K562 (cell line): ENCODE data around the gene KCNMB2. TPM values are rescaled to one million over a fixed set of nuclear protein-coding genes. Genes with fewer than 3 reads are reported as not detected.

ENCODE experiments used
- ATAC-seq: fragments of 200-7000 bp; cut with Tn5 transposase; 3 replicates; pipeline ENCODE4 v1.9.1; 2020; ENCODE audit warnings: moderate library complexity
- BruUV-seq: library from RNA; stranded (reverse); fragments of 400-500 nt; replicated peaks from 2 replicates; lab custom pipeline; 2021; lab: Mats Ljungman, UMichigan
- CTCF ChIA-PET: fragments of 300-600 bp; formaldehyde crosslinking; extraction: SDS; loops from one replicate; lab custom pipeline; 2021; ENCODE audit warnings: low intra/inter-chr PET ratio; lab: Yijun Ruan, JAX
- POLR2A ChIA-PET: fragments of 300-600, 350-650 bp; sonication (Branson Sonifier 250); formaldehyde crosslinking; extraction: SDS; loops from one replicate; lab custom pipeline; 2021; ENCODE audit warnings: antibody characterized with exemption, inconsistent platforms; lab: Yijun Ruan, JAX
- DNase-seq, 4 experiments: peaks; one replicate each; pipeline versions ENCODE4 v3.0.0 to v3.0.0-alpha.2; 2011 to 2018; ENCODE audit warnings: low spot score in 3 of 4, mixed read lengths in 3 of 4; ENCODE audit errors: extremely low read depth in 1 of 4
- FAIRE-seq: peaks from 2 replicates; lab custom pipeline; 2011; peaks lifted over from hg19 to GRCh38; lab: Jason Lieb, UNC
- H2AFZ ChIP-seq: 2 replicates; pipeline ENCODE4 v1.6.0; 2011; ENCODE audit warnings: low read depth, low read length, control low read depth, inconsistent platforms
- H3K27ac ChIP-seq: fragments of 200-600 bp; 3 replicates; pipeline ENCODE4 v1.8.0; 2011; ENCODE audit warnings: low read depth, mild to moderate bottlenecking, control low read depth, inconsistent platforms, low read length, moderate library complexity, mixed read lengths; ENCODE audit errors: extremely low read depth
- H3K27me3 ChIP-seq, 2 experiments: fragments of 300-600 bp in 1 of 2; 2 replicates in 1 of 2; 3 replicates in 1 of 2; pipeline versions ENCODE4 v1.6.0 to v1.8.0; 2011; ENCODE audit warnings: inconsistent platforms in 2 of 2, low read length in 2 of 2, mild to moderate bottlenecking in 1 of 2, mixed read lengths in 1 of 2, moderate library complexity in 1 of 2; ENCODE audit not compliant: control insufficient read depth in 2 of 2, insufficient read depth in 2 of 2
- H3K36me3 ChIP-seq: fragments of 300-600 bp; 3 replicates; pipeline ENCODE4 v1.8.0; 2011; ENCODE audit warnings: mild to moderate bottlenecking, low read length, inconsistent platforms; ENCODE audit not compliant: control insufficient read depth, insufficient read depth
- H3K4me1 ChIP-seq, 2 experiments: fragments of 200-600 bp in 1 of 2; replicated peaks in 1 of 2; 2 replicates in 1 of 2; 3 replicates in 1 of 2; pipeline versions ENCODE4 v1.5.1 to v1.8.0; 2011; ENCODE audit warnings: inconsistent platforms in 2 of 2, low read length in 2 of 2, mild to moderate bottlenecking in 1 of 2, mixed read lengths in 1 of 2, moderate library complexity in 1 of 2; ENCODE audit not compliant: control insufficient read depth in 2 of 2, insufficient read depth in 2 of 2
- H3K4me2 ChIP-seq: 2 replicates; pipeline ENCODE4 v1.6.1; 2011; ENCODE audit warnings: low read length, control low read depth, inconsistent platforms, mixed read lengths; ENCODE audit not compliant: insufficient read depth
- H3K4me3 ChIP-seq: fragments of 200-600 bp; sonication (generic), shearing (Covaris generic); 2 replicates; pipeline ENCODE4 v1.5.1; 2016; ENCODE audit warnings: control low read depth, inconsistent platforms
- H3K79me2 ChIP-seq: fragments of 200-600 bp; 3 replicates; pipeline ENCODE4 v1.8.0; 2011; ENCODE audit warnings: low read length, inconsistent platforms; ENCODE audit not compliant: control insufficient read depth, insufficient read depth
- H3K9ac ChIP-seq, 2 experiments: 2 replicates each; pipeline versions ENCODE4 v1.6.0 to v1.6.1; 2011; ENCODE audit warnings: low read depth in 2 of 2, low read length in 2 of 2, control low read depth in 1 of 2, inconsistent platforms in 1 of 2, mild to moderate bottlenecking in 1 of 2, mixed read lengths in 1 of 2; ENCODE audit not compliant: insufficient read depth in 1 of 2
- H3K9me1 ChIP-seq: one replicate; pipeline ENCODE4 v1.6.0; 2011; ENCODE audit warnings: inconsistent platforms, mild to moderate bottlenecking, low read length, moderate library complexity; ENCODE audit not compliant: control insufficient read depth, insufficient read depth
- H3K9me3 ChIP-seq: replicated peaks from 2 replicates; pipeline ENCODE4 v1.5.1; 2011; ENCODE audit warnings: low read depth, low read length, inconsistent platforms; ENCODE audit not compliant: control insufficient read depth, insufficient read depth
- H4K20me1 ChIP-seq: replicated peaks from 2 replicates; pipeline ENCODE4 v1.6.1; 2011; ENCODE audit warnings: low read length, inconsistent platforms, mixed read lengths; ENCODE audit not compliant: control insufficient read depth, insufficient read depth
- CREB1 ChIP-seq, 2 experiments: sonication (generic) in 1 of 2; formaldehyde crosslinking in 1 of 2; IDR thresholded peaks; 2 replicates each; pipeline versions ENCODE4 v1.6.1 to v1.8.0; 2012 to 2022; ENCODE audit warnings: inconsistent platforms in 1 of 2, mild to moderate bottlenecking in 1 of 2, missing genetic modification reagents in 1 of 2, moderate library complexity in 1 of 2
- GATA2 ChIP-seq: sonication (generic); formaldehyde crosslinking; IDR thresholded peaks from 2 replicates; pipeline ENCODE4 v1.4.0; 2020; ENCODE audit warnings: mild to moderate bottlenecking, missing genetic modification reagents
- GTF2A2 ChIP-seq: IDR thresholded peaks from 2 replicates; pipeline ENCODE4 v1.6.1; 2016; ENCODE audit warnings: mild to moderate bottlenecking, missing genetic modification characterization, missing compliant biosample characterization
- NEUROD1 ChIP-seq: fragments of 150-350 bp; IDR thresholded peaks from 2 replicates; pipeline ENCODE4 v1.6.1; 2014; ENCODE audit warnings: borderline replicate concordance, low read length, low read depth; ENCODE audit not compliant: partially characterized antibody
- RBM34 ChIP-seq: fragments of 200-400 bp; formaldehyde crosslinking; IDR thresholded peaks from 2 replicates; pipeline ENCODE4 v1.6.1; 2018; ENCODE audit warnings: low read length, borderline replicate concordance; ENCODE audit not compliant: insufficient read depth
- SAP30 ChIP-seq: fragments of 200-600 bp; sonication (generic); IDR thresholded peaks from 2 replicates; pipeline ENCODE4 v1.6.1; 2012; ENCODE audit warnings: borderline replicate concordance, low read depth, mild to moderate bottlenecking, moderate library complexity, low read length, control low read depth, inconsistent platforms; ENCODE audit not compliant: insufficient read depth, poor library complexity, severe bottlenecking
- SP2 ChIP-seq: IDR thresholded peaks from 2 replicates; pipeline ENCODE4 v1.6.1; 2011; ENCODE audit warnings: mild to moderate bottlenecking, low read depth, low read length, moderate library complexity; ENCODE audit not compliant: poor library complexity, severe bottlenecking; ENCODE audit errors: extremely low read depth
- ZNF263 ChIP-seq: sonication (generic); formaldehyde crosslinking; IDR thresholded peaks from 2 replicates; pipeline ENCODE4 v1.8.0; 2022; ENCODE audit warnings: mild to moderate bottlenecking, missing genetic modification reagents, borderline replicate concordance
- WGBS: fragments of 100-300 bp; shearing (Covaris generic); methylation state at CpG from one replicate; pipeline ENCODE4 v1.1.6; 2016; ENCODE audit warnings: low coverage, mixed read lengths; ENCODE audit not compliant: insufficient coverage; ENCODE audit errors: missing lambda C conversion rate; 5-methylcytosine and 5-hydroxymethylcytosine counted together
- in situ Hi-C: fragments of 300-500 bp; cut with MboI; formaldehyde crosslinking; loops from 4 replicates; pipeline ENCODE4 v1.15.0; 2018; ENCODE audit warnings: inconsistent platforms, mixed read lengths
- intact Hi-C: fragments of 100-400 bp; cut with micrococcal nuclease; formaldehyde crosslinking; loops from 2 replicates; pipeline ENCODE4 v1.14.2; 2022
- polyA plus RNA-seq, 8 experiments: library from polyadenylated mRNA; depleted of rRNA in 4 of 8; stranded (reverse) in 5 of 8; unstranded in 3 of 8; fragments of >200 nt; fragmentation: Nextera tagmentation in 2 of 8; fragmentation: Illumina TruSeq in 1 of 8; extraction: Ambion mirVana in 2 of 8; extraction: Trizol in 1 of 8; gene quantifications; 2 replicates each; pipeline versions ENCODE4 v1.2.1 to v1.2.3, GENCODE V29; 2011 to 2014; ENCODE audit warnings: inconsistent platforms in 1 of 8, missing spikeins in 1 of 8
- total RNA-seq, 7 experiments: library from RNA; depleted of rRNA in 6 of 7; stranded (reverse); fragments of >200 nt in 6 of 7; fragmentation: Illumina TruSeq in 2 of 7; extraction: Trizol in 2 of 7; gene quantifications; 2 replicates each; pipeline versions ENCODE4 v1.2.1 to v1.2.3, GENCODE V29; 2011 to 2021; ENCODE audit warnings: low replicate concordance in 1 of 7
- TF ChIP-seq, protein P1 (sequence below), 3 experiments: fragments of 200-800 bp in 1 of 3; sonication (Bioruptor generic) in 1 of 3; sonication (generic) in 1 of 3; formaldehyde crosslinking in 1 of 3; IDR thresholded peaks; 2 replicates each; pipeline versions ENCODE4 v1.6.1 to v1.8.0; 2016 to 2022; ENCODE audit warnings: mild to moderate bottlenecking in 2 of 3, missing compliant biosample characterization in 2 of 3, missing genetic modification characterization in 2 of 3, missing genetic modification reagents in 1 of 3

Gene KCNMB2
- total and polyA plus RNA-seq, 9 of the 15 experiments (the other 6 are each of a cell fraction or from before 2014, with no cell fraction given) = 0.04 to 0.15 TPM; not detected in 7

DNA sequence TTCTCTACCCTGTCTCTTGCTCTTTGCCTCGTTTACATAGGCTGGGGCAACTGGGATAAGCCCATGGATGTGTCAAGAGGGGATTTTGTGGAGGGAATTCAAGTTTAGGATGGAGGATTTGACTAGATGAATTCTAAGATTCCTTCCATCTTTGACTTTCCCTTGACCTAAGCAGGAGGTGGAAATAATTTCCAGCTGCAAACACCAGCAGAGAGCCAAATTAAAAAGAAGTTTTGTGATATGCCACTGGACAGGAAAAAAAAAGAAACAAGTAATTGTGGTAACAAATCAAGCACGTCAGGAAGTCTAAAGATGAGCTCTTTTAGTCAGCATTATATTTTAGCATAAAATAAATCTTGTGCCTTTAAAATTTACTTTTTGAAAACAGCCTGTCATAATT lies 49.8 kb downstream of the KCNMB2 start (continued):
- TF ChIP-seq CREB1 (IDR thresholded peaks at IDR 0.05) (no peak), CREB1 (CRISPR knock-in tag; IDR thresholded peaks at IDR 0.05) (no peak), NEUROD1 (no peak)
- TF ChIP-seq, all 486 proteins: peak for 0

DNA sequence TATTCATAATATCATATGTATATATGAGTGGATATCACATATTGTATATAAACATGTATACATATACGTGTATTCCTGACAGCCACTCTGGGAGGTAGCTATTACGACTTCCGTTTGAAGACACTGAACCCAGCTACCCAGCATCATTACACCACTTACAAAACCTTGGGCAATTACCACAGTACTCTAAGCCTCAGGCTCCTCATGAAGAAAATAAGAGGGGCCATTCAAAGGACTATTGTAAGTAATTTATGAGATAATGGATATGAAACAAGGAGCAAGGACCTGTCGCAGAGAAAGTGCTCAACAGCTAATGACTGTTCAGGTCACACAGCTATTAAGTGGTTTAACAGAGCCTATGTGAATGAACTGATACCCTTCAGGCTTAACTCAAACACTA lies 52.4 kb downstream of the KCNMB2 start:
- H3K9me3 ChIP-seq = no peaks in the 10 kb centered on the region
- WGBS = 0% methylated on average over 4 of the region's 4 CpGs

More for the DNA sequence above, 52.4 kb downstream of the KCNMB2 start:
- ATAC-seq (no peak), DNase-seq (no peak), FAIRE-seq (no peak)
- ChIA-PET CTCF (no interaction called here), POLR2A (no interaction called here)
- Histone ChIP-seq H2AFZ (no peak overlapping the region), H3K27me3 (no peaks in the 10 kb centered on the region; a peak in 1 of 5 replicates), H3K9me1 (no peaks in the 10 kb centered on the region), H3K9ac (no peak overlapping the region), H3K27ac (no peak overlapping the region), H3K79me2 (no peaks in the 10 kb centered on the region), H3K36me3 (no peaks in the 10 kb centered on the region), H4K20me1 (no peaks in the 10 kb centered on the region), H3K4me3 (no peak overlapping the region), H3K4me1 (no peaks in the 10 kb centered on the region), H3K4me2 (no peak overlapping the region)
- TF ChIP-seq SAP30 = no peak
- no peak for TF ChIP-seq GATA2 (CRISPR knock-in tag)
- no peak for TF ChIP-seq RBM34
- TF ChIP-seq, protein P1, sequence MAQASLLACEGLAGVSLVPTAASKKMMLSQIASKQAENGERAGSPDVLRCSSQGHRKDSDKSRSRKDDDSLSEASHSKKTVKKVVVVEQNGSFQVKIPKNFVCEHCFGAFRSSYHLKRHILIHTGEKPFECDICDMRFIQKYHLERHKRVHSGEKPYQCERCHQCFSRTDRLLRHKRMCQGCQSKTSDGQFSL (CRISPR knock-in tag; IDR thresholded peaks at IDR 0.05) = no peak
- TF ChIP-seq, protein P1 (tag; IDR thresholded peaks at IDR 0.05) = no peak
- TF ChIP-seq GTF2A2 (tag) = no peak
- no peak for TF ChIP-seq SP2
- no peak for TF ChIP-seq ZNF263
- in situ Hi-C loops (no loop called here), intact Hi-C loops (no loop called here)
- BruUV-seq = no TSS peak
